Parathyroid adenoma (tissue), 2 donors: ENCODE measurements around the gene CTPS1.

Experiments used
- H2AFZ ChIP-seq: fragments of 300-600 bp; sonication (generic); one replicate; pipeline ENCODE4 v1.7.0; 2017; ENCODE audit warnings: antibody characterized with exemption, mild to moderate bottlenecking
- H3K27ac ChIP-seq: fragments of 300-600 bp; sonication (generic); one replicate; pipeline ENCODE4 v1.7.0; 2017
- H3K27me3 ChIP-seq: fragments of 300-600 bp; sonication (generic); one replicate; pipeline ENCODE4 v1.7.0; 2017; ENCODE audit warnings: low read length; ENCODE audit not compliant: control insufficient read depth, insufficient read depth
- H3K36me3 ChIP-seq: fragments of 300-600 bp; sonication (generic); one replicate; pipeline ENCODE4 v1.7.0; 2017; ENCODE audit warnings: low read length; ENCODE audit not compliant: control insufficient read depth, insufficient read depth
- H3K4me1 ChIP-seq: fragments of 300-600 bp; sonication (generic); one replicate; pipeline ENCODE4 v1.7.0; 2017; ENCODE audit warnings: control low read depth
- H3K4me2 ChIP-seq: fragments of 300-600 bp; sonication (generic); one replicate; pipeline ENCODE4 v1.7.0; 2017; ENCODE audit warnings: low read length
- H3K4me3 ChIP-seq: fragments of 300-600 bp; sonication (generic); one replicate; pipeline ENCODE4 v1.7.0; 2017; ENCODE audit warnings: low read depth, low read length
- H3K79me2 ChIP-seq: fragments of 300-600 bp; sonication (generic); one replicate; pipeline ENCODE4 v1.7.0; 2017; ENCODE audit warnings: control low read depth
- H3K9ac ChIP-seq: fragments of 300-600 bp; sonication (generic); one replicate; pipeline ENCODE4 v1.7.0; 2017; ENCODE audit warnings: mild to moderate bottlenecking
- H3K9me3 ChIP-seq: fragments of 300-600 bp; sonication (generic); one replicate; pipeline ENCODE4 v1.7.0; 2017; ENCODE audit warnings: low read length; ENCODE audit not compliant: control insufficient read depth
- TF ChIP-seq, protein P1 (sequence below): fragments of 300-600 bp; sonication (generic); IDR thresholded peaks from one replicate; pipeline ENCODE4 v1.7.0; 2017; ENCODE audit warnings: antibody characterized with exemption, mild to moderate bottlenecking
- donor health status: primary hyperparathyroidism.

Gene CTPS1

DNA sequence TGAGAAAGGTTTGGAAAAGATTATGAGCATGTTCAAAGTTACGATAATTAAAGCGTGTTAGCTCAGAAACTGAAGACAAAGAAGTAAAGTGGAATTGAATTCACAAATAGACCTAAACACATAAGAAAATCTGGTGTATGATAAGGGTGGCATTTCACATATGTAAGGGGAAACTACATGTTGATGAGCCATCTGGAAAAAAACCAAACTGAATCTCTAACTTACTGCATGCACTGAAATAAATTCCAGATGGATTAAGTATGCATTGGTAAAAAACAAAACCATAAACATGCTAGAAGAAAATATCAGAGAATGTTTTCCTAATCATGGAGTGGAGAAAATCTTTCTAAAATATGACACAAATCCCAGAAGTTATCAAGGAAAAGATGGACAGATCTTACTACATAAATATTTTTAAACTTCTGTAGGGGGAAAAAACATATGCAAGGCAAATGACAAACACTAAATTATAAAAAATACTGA, 34.0 kb upstream of the CTPS1 start:
- H3K27ac ChIP-seq = no peak overlapping the region
- H3K4me1 ChIP-seq = no peaks in the 10 kb centered on the region
- H3K4me2 ChIP-seq = no peak overlapping the region
- no peak overlapping the region for H2AFZ ChIP-seq
- H3K4me3 ChIP-seq = no peak overlapping the region
- H3K9me3 ChIP-seq = no peaks in the 10 kb centered on the region
- TF ChIP-seq, protein P1, sequence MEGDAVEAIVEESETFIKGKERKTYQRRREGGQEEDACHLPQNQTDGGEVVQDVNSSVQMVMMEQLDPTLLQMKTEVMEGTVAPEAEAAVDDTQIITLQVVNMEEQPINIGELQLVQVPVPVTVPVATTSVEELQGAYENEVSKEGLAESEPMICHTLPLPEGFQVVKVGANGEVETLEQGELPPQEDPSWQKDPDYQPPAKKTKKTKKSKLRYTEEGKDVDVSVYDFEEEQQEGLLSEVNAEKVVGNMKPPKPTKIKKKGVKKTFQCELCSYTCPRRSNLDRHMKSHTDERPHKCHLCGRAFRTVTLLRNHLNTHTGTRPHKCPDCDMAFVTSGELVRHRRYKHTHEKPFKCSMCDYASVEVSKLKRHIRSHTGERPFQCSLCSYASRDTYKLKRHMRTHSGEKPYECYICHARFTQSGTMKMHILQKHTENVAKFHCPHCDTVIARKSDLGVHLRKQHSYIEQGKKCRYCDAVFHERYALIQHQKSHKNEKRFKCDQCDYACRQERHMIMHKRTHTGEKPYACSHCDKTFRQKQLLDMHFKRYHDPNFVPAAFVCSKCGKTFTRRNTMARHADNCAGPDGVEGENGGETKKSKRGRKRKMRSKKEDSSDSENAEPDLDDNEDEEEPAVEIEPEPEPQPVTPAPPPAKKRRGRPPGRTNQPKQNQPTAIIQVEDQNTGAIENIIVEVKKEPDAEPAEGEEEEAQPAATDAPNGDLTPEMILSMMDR = no peak
- no peak overlapping the region for H3K9ac ChIP-seq
- no peaks in the 10 kb centered on the region for H3K79me2 ChIP-seq
- no peaks in the 10 kb centered on the region for H3K36me3 ChIP-seq
- no peaks in the 10 kb centered on the region for H3K27me3 ChIP-seq

DNA sequence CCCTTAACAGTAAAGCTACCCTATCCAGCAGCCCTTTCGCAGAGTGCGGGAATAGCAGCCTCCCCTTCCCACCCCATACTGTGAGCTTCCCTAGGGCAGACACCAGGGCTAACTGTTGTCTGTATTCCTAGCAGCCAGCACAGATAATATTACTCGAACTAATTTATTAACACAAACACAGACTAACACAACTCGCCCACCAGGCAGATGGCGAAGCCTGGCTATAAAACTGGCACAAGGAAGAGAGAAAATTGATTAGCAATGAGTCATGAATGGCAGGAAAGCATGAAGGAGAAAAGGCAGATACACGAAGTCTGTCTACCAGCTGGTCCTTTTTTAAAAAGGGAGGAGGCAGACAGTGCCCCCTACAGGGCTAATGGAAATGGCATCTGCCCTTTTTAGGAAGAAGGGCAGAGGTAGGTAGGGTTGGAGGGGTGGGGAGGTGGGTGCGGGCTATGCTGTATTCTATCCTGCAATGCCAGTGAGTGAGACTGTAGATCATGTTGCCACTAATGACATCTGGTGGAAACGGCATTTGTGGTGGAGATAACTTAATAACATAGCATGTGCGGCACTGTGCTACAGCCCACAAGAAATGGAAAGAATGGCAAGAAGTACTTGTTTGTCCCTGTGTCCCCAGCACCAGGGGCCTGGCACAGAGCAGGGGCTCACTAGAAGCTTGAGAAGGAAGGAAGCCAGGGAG, 30.6 kb upstream of the CTPS1 start:
- Histone ChIP-seq H3K4me2 (no peak overlapping the region), H3K4me3 (no peak overlapping the region), H3K27ac (no peak overlapping the region), H2AFZ (no peak overlapping the region), H3K36me3 (no peaks in the 10 kb centered on the region), H3K79me2 (no peaks in the 10 kb centered on the region), H3K9me3 (no peaks in the 10 kb centered on the region), H3K9ac (no peak overlapping the region), H3K27me3 (no peaks in the 10 kb centered on the region), H3K4me1 (no peaks in the 10 kb centered on the region)
- TF ChIP-seq, protein P1 = peak; percentile 24

DNA sequence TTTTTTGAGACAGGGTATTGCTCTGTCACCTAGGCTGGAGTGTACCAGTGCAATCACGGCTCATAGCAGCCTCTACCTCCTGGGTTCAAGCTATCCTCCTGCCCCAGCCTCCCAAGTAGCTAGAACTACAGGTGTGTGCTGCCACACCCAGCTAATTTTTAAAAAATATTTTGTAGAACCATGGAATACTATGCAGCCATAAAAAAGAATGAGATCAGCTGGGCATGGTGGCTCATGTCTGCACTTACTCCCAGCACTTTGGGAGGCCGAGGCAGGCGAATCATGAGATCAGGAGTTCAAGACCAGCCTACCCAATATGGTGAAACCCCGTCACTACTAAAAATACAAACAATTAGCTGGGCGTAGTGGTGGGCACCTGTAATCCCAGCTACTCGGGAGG, 29.9 kb upstream of the CTPS1 start:
- Histone ChIP-seq H3K4me3 (no peak overlapping the region), H3K27me3 (no peaks in the 10 kb centered on the region), H3K79me2 (no peaks in the 10 kb centered on the region), H3K9ac (no peak overlapping the region), H3K36me3 (no peaks in the 10 kb centered on the region), H3K27ac (no peak overlapping the region), H2AFZ (no peak overlapping the region), H3K4me1 (no peaks in the 10 kb centered on the region), H3K9me3 (no peaks in the 10 kb centered on the region), H3K4me2 (no peak overlapping the region)
- TF ChIP-seq, protein P1 = no peak

DNA sequence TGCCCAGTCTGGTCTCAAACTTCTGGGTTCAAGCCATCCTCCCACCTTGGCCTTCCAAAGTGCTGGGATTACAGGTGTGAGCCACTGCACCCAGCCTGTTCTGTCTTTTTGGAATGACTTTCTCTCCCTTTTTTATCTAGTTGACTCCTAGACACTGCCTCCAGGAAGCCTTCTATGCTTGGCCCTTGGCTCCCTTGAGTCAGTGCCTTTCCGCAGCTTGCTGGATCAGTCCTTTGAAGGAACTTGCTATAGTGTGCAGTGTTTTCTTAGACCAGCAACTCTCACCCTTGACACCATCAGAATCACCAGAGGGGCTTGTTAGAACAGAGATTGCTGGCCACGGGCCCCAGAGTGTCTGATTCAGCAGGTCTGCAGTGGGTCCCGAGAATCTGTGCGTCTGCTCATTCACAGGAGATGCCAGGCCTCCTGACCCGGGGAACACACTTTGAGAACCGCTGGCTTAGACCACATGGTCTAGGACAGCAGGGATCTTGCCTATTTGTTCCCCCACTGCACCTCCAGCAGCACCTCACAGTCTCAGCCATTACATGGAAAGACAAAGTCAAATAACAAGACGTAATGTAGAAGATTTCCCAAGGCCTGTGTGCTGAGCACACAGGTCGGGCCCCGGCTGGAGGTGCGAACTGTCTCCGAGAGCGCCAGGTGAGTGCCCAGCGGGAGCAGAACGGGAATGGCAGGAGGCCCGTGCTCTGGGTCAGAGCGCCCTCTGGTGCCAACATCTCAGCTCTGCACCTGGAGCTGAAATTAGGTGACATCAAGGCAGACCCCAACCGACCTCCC, 27.4 kb upstream of the CTPS1 start:
- TF ChIP-seq, protein P1 = peak; percentile 71
- H3K36me3 ChIP-seq = no peaks in the 10 kb centered on the region
- no peak overlapping the region for H3K9ac ChIP-seq
- no peaks in the 10 kb centered on the region for H3K79me2 ChIP-seq
- H2AFZ ChIP-seq = peak overlapping the region; percentile 34
- H3K4me2 ChIP-seq = no peak overlapping the region
- no peaks in the 10 kb centered on the region for H3K9me3 ChIP-seq
- no peaks in the 10 kb centered on the region for H3K4me1 ChIP-seq
- H3K27me3 ChIP-seq = no peaks in the 10 kb centered on the region
- H3K27ac ChIP-seq = no peak overlapping the region
- no peak overlapping the region for H3K4me3 ChIP-seq
